Common myeloid progenitor, CD34-positive (primary cell): Measurements from ENCODE around the gene RASAL2.
A peak's percentile ranks its signal among the peaks of the same experiment; 100 is the strongest.

Source experiments
- CTCF ChIA-PET: fragments of 350-600 bp; sonication (Branson Sonifier 250); formaldehyde crosslinking; loops from one replicate; lab custom pipeline; 2021; ENCODE audit warnings: antibody characterized with exemption; lab: Charles Lee
- POLR2A ChIA-PET: fragments of 350-600 bp; sonication (Branson Sonifier 250); formaldehyde crosslinking; loops from one replicate; lab custom pipeline; 2021; ENCODE audit warnings: antibody characterized with exemption; lab: Charles Lee
- DNase-seq, 3 donors: peaks; one replicate each; pipeline versions ENCODE4 v3.0.0 to v3.0.0-alpha.2; 2013
- H3K27ac ChIP-seq, 2 experiments: 1 replicate in 1 of 2; 2 replicates in 1 of 2; pipeline ENCODE4 v1.7.0; 2013; ENCODE audit warnings: inconsistent platforms in 2 of 2, low read length in 2 of 2, mild to moderate bottlenecking in 2 of 2, low read depth in 1 of 2, moderate library complexity in 1 of 2; ENCODE audit not compliant: severe bottlenecking in 2 of 2, insufficient read depth in 1 of 2, poor library complexity in 1 of 2
- H3K27me3 ChIP-seq, 5 experiments: replicated peaks in 2 of 5; 1 replicate in 3 of 5; 2 replicates in 2 of 5; pipeline versions ENCODE4 v1.6.1 to v1.7.0; 2013; ENCODE audit warnings: low read length in 4 of 5, mild to moderate bottlenecking in 2 of 5, moderate library complexity in 2 of 5, inconsistent platforms in 1 of 5; ENCODE audit not compliant: insufficient read depth in 5 of 5, control insufficient read depth in 4 of 5
- H3K36me3 ChIP-seq, 4 experiments: 1 replicate in 2 of 4; 2 replicates in 2 of 4; pipeline versions ENCODE4 v1.6.1 to v1.7.0; 2013; ENCODE audit warnings: low read length in 3 of 4, control low read depth in 1 of 4, mild to moderate bottlenecking in 1 of 4; ENCODE audit not compliant: control insufficient read depth in 4 of 4, insufficient read depth in 4 of 4
- H3K4me1 ChIP-seq, 4 experiments: 1 replicate in 3 of 4; 2 replicates in 1 of 4; pipeline versions ENCODE4 v1.6.1 to v1.7.1; 2013; ENCODE audit warnings: low read length in 3 of 4, mild to moderate bottlenecking in 3 of 4, control low read depth in 1 of 4, inconsistent platforms in 1 of 4, moderate library complexity in 1 of 4; ENCODE audit not compliant: control insufficient read depth in 4 of 4, insufficient read depth in 4 of 4; ENCODE audit errors: control extremely low read depth in 1 of 4
- H3K4me3 ChIP-seq, 7 experiments: 1 replicate in 4 of 7; 2 replicates in 3 of 7; pipeline versions ENCODE4 v1.5.1 to v1.7.0; 2013; ENCODE audit warnings: mild to moderate bottlenecking in 7 of 7, low read length in 6 of 7, moderate library complexity in 6 of 7, inconsistent platforms in 2 of 7, low read depth in 2 of 7, control low read depth in 1 of 7; ENCODE audit not compliant: insufficient read depth in 4 of 7, control insufficient read depth in 1 of 7; ENCODE audit errors: extremely low read depth in 1 of 7
- H3K9me3 ChIP-seq, 5 experiments: 1 replicate in 4 of 5; 2 replicates in 1 of 5; pipeline versions ENCODE4 v1.6.1 to v1.7.1; 2013; ENCODE audit warnings: low read length in 4 of 5, mild to moderate bottlenecking in 2 of 5, inconsistent platforms in 1 of 5, low read depth in 1 of 5, moderate library complexity in 1 of 5; ENCODE audit not compliant: control insufficient read depth in 4 of 5, insufficient read depth in 2 of 5; ENCODE audit errors: control extremely low read depth in 1 of 5
- WGBS: methylation state at CpG from one replicate; pipeline ENCODE4 v1.1.5; 2013; ENCODE audit not compliant: insufficient coverage; 5-methylcytosine and 5-hydroxymethylcytosine counted together

Gene RASAL2

DNA sequence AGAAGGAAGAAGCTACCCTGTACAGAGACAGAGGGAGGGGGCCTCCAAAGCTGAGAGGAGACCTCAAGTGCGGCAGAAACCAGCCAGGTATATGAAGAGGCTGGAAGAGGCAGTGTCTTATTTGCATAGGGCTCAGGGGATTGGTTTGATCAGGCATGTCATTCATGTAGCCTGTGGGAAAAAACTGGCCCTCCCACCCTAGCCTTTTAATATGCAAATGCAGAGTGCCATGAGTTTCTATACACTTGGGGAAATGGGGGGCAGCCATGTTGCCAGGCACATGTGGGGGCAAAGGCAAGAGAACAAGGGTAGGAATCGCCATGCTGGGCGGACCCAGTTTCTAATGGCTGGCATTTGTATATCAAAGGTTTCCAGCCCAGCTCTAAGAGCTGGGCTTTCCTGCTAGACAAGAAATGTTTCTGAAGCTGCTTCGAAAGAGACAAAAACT, 172.7 kb downstream of the RASAL2 start:
- H3K27ac ChIP-seq: no peak overlapping the region
- no peak overlapping the region for H3K4me3 ChIP-seq
- H3K36me3 ChIP-seq: no peaks in the 10 kb centered on the region
- ChIA-PET POLR2A (no interaction called here), CTCF (no interaction called here)
- H3K27me3 ChIP-seq: no peaks in the 10 kb centered on the region
- no peak for DNase-seq
- 93% methylated on average over 4 of the region's 4 CpGs for WGBS
- H3K9me3 ChIP-seq: no peaks in the 10 kb centered on the region
- no peaks in the 10 kb centered on the region for H3K4me1 ChIP-seq

DNA sequence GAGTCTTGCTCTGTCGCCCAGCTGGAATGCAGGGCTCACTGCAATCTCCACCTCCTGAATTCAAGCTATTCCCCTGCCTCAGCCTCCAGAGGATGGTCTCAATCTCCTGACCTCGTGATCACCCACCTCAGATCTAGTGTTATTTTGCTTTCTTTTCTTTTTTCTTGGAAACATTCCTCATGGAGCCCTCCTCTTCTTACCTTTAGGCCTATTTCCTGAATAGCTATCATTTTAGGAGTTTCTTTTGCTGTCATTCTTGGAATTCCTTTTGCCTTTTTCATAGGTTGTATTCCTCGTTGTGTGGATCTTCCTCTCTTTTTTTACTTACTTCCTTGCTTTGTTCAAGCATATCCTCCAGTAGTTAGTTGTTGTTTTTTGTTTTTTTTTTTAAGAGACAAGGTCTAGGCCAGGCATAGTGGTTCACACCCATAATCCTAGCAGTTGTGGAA, 173.8 kb downstream of the RASAL2 start:
- WGBS: 100% methylated on average over 1 of the region's 3 CpGs

DNA sequence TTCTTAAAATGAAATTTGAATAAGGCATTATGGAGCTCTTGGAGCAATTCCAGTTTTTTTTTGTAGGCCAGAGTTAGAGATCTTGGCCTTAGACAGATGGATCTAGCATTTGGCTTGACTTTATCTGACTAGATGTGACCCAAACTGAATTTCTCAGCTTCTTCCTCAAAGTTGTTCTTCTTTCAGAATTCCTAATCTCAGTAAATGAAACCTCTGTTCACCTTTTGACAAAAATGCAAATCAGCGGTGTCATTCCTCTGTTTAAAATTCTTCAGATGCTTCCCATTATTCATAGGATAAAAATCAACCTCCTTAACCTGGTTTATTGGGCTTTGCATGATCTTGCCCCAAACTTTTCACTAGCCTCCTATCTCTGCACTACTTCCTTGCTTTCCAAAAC, 177.6 kb downstream of the RASAL2 start:
- Histone ChIP-seq H3K4me1 (peaks cover 0 to 12% (median 0%) of the 10 kb centered on the region in 4 experiments), H3K4me3 (no peak overlapping the region), H3K9me3 (no peaks in the 10 kb centered on the region), H3K27ac (no peak overlapping the region), H3K27me3 (no peaks in the 10 kb centered on the region), H3K36me3 (no peaks in the 10 kb centered on the region)
- CTCF ChIA-PET: no interaction called here
- 94% methylated on average over 1 of the region's 1 CpG for WGBS
- DNase-seq: no peak
- POLR2A ChIA-PET: no interaction called here

More for the DNA sequence above, 173.8 kb downstream of the RASAL2 start:
- Histone ChIP-seq H3K4me1 (no peaks in the 10 kb centered on the region), H3K27me3 (no peaks in the 10 kb centered on the region), H3K36me3 (no peaks in the 10 kb centered on the region), H3K4me3 (no peak overlapping the region), H3K9me3 (no peaks in the 10 kb centered on the region), H3K27ac (no peak overlapping the region)
- DNase-seq: no peak
- POLR2A ChIA-PET: no interaction called here
- CTCF ChIA-PET: interaction anchor here (0.7 to 1.0 kb wide), 2 partner anchors 14 to 25 kb away, joined by 3 to 4 read pairs; no protein-coding TSS in a partner anchor

DNA sequence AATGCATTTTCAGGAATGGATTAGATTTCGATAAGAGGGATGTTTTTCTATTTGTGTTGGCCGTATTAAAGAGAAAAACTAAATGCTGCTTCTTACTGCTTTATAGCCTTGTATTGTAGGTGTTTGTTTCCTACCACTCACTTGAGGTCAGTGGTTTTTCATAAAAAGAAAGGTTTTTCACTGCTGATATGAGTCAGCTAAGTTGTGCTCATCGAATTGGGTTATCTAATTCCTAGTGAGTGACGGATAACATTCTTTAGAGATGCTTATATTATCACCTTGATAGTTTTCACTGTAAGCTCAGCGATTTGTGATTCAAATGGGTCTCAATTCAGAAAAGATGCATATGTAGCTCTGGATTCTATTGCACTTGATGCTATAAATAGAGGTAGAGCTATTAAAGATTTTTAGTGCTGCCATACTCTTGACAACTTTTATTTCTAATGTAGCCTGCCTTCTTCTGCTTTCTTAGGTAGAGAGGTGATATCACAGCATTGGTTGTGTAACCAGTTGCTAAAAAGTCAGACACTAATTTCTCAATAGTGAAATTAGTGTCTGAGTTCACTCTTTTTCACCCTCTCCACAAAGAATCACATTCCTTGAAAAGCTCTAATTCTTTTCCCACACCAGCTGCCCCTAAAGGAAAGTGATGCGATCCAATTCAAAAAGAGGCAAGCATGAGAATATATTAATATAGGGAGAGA, 180.0 kb downstream of the RASAL2 start:
- Histone ChIP-seq H3K27ac (no peak overlapping the region), H3K36me3 (no peaks in the 10 kb centered on the region), H3K9me3 (no peaks in the 10 kb centered on the region), H3K4me1 (peaks cover 0 to 17% (median 5%) of the 10 kb centered on the region in 4 experiments), H3K4me3 (no peak overlapping the region), H3K27me3 (no peaks in the 10 kb centered on the region)
- CTCF ChIA-PET: interaction anchor here (1.7 kb wide), 1 partner anchor 26 kb away, joined by 4 read pairs; no protein-coding TSS in a partner anchor
- DNase-seq: no peak
- POLR2A ChIA-PET: no interaction called here
- 90% methylated on average over 5 of the region's 6 CpGs for WGBS

DNA sequence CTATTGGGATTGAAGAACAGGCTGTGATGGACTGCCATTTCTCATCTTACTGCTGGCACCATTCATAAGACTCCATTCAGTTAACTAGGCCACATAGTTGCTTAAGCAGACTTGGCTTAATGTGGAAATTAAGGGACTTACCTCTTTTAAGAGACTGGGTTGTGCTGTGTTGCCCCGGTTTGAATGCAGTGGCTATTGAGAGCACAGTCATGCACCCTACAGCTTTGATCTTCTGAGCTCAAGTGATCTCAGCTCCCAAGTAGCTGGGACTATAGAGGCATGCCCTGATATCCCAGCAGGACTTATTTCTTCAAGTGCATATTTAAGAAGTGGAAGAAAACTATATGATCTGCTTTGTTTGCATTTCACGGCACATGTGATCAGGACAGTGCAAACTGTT, 181.1 kb downstream of the RASAL2 start:
- CTCF ChIA-PET: interaction anchor here (1.7 kb wide), 1 partner anchor 25 kb away, joined by 4 read pairs; no protein-coding TSS in a partner anchor
- Histone ChIP-seq H3K27me3 (no peaks in the 10 kb centered on the region), H3K9me3 (no peaks in the 10 kb centered on the region), H3K36me3 (no peaks in the 10 kb centered on the region), H3K27ac (no peak overlapping the region), H3K4me1 (peaks cover 0 to 21% (median 5%) of the 10 kb centered on the region in 4 experiments), H3K4me3 (no peak overlapping the region)
- WGBS: 100% methylated on average over 1 of the region's 2 CpGs
- no peak for DNase-seq
- POLR2A ChIA-PET: no interaction called here

DNA sequence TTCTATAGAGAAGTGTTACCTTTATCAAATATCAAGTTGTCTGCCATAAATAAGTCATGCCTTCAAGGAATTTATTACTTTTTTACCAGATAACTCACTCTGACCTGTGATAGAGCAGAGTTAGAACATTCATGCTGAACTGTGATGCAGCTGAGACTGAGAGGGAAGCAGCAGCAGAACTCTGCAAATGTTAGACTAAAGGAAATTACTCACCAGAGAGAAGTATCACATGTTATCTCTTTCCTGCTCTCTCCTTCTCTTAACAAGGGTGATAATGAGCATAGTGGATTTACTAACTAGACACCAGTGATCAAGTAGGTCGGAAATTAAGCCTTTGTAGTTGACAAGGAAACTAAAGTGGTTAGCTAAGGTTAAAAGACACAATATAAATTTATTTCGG, 181.6 kb downstream of the RASAL2 start:
- no peaks in the 10 kb centered on the region for H3K9me3 ChIP-seq
- H3K4me3 ChIP-seq: no peak overlapping the region
- no peak overlapping the region for H3K27ac ChIP-seq
- H3K27me3 ChIP-seq: no peaks in the 10 kb centered on the region
- no peaks in the 10 kb centered on the region for H3K36me3 ChIP-seq
- ChIA-PET POLR2A (no interaction called here), CTCF (interaction anchor here (1.7 kb wide), 1 partner anchor 24 kb away, joined by 4 read pairs; no protein-coding TSS in a partner anchor)
- no CpG with 5 or more reads among the region's 2 CpGs for WGBS
- H3K4me1 ChIP-seq: peaks cover 0 to 21% (median 5%) of the 10 kb centered on the region in 4 experiments
- peak in 2 of 3 donors; percentile 21 to 41 for DNase-seq
